HG03064 (cell line): Measurements from ENCODE around the gene AHDC1.
"Not testable (repeated sequence)": the region's sequence is repeated elsewhere in the genome, so short reads cannot be mapped to it uniquely, and the experiment has no call there.

ENCODE experiments used
- ATAC-seq: cut with Tn5 transposase; IDR thresholded peaks from one replicate; pipeline ENCODE4 v1.9.1; 2021; ENCODE audit warnings: low read depth; ENCODE audit not compliant: unreplicated experiment

AHDC1 gene

DNA sequence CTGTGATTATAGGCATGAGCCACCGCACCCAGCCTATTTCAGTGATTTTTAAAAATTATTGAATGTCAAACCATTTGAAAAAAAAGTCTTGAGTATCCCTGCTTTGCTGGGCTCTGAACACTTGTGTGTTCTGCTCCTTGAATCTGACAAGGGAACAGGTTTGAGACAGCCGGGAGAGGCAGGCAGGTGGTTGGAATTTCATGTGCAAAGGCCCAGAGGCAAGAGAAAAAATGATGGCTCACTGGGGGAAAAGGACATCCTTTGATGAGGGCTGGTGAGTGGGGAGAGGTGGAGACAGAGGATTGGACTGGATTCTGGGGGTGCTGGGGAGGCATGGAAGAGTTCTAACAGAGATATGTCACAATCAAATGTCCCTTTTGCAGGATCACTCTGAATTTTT lies 100.9 kb downstream of the AHDC1 start:
- no peak for ATAC-seq

- not testable (repeated sequence) for ATAC-seq
These were observed 102.8 kb downstream of the AHDC1 start for GRCh38 chr1:27501159-27501558.

DNA sequence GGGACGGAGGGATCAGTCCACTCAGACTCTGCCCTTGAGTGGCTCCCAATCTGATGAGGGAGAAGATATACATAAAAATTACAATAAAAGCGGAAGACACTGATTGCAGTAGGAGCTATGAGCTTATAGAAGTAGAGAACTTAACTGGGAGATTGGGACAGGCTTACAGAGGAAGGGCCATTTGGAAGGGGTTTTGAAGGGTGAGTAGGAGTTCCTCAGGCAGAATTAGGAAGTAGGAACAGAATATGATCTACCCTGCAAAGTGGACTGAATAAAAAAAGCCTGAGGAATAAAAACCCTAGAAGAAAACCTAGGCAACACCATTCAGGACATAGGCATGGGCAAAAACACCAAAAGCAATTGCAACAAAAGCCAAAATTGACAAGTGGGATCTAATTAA lies 104.8 kb downstream of the AHDC1 start:
- no peak for ATAC-seq

GRCh38 chr1:27496604-27497155 lies 107.3 kb downstream of the AHDC1 start:
- ATAC-seq = no peak

DNA sequence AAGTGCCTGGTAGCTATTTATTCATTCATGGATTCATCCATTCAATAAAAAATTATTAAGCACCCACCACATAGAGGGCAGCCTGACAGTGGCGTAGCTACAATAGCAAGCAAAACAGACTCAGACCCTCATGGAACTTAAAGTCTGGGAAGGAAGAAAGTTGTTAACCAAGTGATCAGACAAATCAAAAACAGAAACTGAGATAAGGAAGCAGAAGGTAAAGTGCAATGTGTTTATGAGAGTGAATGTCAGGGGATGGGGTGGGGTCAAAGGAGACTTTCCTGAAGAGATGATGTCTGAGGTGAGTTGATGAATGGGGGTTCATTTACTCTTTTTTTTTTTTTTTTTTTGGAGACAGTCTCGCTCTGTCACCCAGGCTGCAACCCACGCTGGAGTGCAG lies 111.1 kb downstream of the AHDC1 start:
- ATAC-seq = no peak

DNA sequence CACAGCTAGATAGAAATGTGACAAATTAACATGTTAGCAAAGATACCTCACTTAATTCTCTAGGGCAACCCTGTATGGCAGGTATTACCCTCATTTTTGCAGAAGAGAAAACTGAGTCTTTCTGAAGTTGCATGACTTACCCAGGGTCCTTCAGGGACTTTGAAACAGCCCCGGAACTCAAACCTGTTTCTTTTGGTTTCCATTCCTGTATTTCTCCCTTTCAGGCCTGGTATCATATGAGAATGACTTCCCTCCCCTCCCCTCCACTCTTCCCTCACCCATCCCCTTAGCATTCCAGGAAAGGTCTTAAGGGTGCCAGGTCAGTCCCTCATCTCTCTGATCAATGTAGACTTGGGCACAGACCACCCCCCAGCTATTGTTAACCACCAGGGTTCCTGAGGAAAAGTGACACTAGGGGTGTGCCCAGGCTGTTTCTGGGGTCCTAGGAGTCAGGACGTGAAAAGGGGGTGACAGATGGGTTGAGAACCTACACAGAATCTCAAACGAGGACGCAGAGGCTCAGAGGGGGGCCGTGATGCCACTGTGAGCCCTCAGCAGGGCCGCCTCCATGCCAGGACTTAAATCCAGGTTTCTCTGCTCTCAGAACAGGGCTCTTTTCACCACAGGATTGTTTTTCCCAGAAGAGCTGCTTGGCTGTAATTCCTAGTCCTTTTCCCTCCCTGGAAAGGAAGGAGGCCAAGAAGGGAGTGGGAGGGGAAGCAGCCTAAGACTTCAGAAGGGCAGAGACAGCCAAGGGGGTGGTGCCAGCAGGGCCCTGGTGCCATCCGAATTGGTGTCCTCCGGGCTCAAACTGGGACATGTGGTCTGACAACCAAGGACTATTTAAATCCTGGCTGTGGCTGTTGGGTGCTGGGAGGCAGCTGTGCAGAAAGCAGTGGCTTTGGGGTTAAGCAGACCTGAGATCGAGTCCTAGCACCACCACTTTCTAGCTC lies 111.9 kb downstream of the AHDC1 start:
- no peak for ATAC-seq

DNA sequence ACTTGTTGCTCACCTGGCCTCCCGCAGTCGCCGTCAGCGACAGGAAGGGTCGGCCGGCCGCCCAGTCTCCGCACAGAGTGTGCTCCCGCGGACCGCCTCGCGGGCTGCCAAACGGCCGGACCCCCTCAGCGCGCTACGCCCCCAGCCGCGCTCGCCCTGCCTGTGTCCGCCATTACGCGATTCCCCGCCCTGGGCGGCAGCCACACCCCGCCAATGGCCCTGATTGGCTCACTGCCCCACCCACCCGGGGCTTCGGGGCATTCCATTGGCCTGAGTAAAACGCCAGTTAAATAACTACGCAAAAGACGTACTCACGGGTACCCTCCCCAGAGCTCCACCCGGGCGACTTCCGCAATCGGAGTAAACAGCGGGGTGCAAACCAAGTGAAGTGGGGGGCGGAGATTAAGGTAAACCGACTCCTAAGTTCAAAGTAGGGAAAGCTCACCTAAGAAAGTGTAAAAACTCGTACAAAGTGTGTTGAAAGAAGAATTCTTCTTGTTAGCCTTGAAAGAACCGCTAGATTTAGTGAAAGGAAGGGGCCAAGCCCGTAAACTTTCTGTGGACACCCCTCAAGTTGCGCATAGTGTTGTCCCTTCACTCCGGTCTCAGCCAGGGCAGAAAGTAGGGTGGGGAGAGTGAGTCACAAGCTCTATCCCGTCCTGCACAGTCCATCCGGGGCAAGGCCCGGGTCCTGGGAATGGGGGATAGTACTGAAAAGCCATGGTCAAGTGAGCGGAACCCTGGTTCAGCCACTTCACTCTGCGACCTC lies 113.8 kb downstream of the AHDC1 start, which contains the start of gene WASF2:
TSS of gene WASF2 (minus strand) at position 195 of the 769 bp plus-strand sequence. CDS start 61,277 bp downstream, outside the sequence.
- ATAC-seq = peak; percentile 78

DNA sequence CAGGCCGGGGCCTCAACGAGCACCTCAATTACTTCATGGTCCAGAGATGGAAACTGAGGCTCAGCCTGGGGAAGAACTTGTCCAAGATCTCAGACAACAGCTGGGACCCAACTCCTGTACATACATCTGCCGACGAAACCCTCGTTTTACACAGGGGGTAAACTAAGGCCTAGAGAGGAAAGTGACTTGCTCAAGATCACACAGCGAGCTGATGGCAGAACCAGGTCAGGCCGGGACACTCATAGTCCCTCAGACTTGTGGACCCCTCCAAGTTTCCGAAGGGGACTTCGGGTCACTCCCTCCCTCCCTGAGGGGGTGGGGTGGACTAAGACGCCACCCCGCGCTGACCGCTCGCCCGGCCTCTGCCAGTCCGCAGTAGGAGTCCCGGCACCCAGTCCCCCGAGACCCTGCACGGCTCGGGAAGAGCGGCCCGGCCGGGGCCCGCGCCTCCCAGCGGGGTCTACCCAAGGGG lies 114.4 kb downstream of the AHDC1 start:
- peak; percentile 2 for ATAC-seq

GRCh38 chr1:27487966-27488884 lies 115.7 kb downstream of the AHDC1 start:
- ATAC-seq = no peak

DNA sequence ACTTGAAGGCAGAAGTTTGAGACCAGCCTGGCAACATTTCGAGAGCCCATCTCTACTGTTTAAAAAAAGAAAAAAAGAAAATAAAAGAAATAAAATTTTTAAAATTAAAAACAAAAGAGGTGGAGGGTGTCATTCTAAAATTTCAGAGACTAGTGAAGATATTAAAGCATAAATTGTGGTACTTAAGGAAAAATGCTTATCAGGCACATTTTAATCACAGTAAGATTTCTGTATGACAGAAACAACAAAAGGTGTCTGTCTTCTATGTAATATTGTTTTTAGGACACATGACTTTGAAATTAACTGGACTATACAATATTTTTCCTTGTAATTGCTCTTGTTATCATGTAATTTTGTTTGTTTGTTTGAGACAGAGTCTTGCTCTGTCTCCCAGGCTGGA lies 118.6 kb downstream of the AHDC1 start:
- ATAC-seq = no peak
